Left renal cortex interstitium (tissue), 4 donors: ENCODE results near the gene RPL7A. TPM values are rescaled to one million over a fixed set of nuclear protein-coding genes. Genes with fewer than 3 reads are reported as not detected.
"Not testable (repeated sequence)": the region's sequence is repeated elsewhere in the genome, so short reads cannot be mapped to it uniquely, and the experiment has no call there.

Source experiments
- DNase-seq, 4 donors: peaks; one replicate each; pipeline ENCODE4 v3.0.0-alpha.2; 2013; ENCODE audit warnings: low read depth in 4 of 4, low spot score in 2 of 4, missing footprints in 1 of 4
- polyA plus RNA-seq, 4 donors: library from polyadenylated mRNA; unstranded; fragments of 120-200 nt; gene quantifications; one replicate each; pipeline ENCODE4 v1.2.1, GENCODE V29; 2013; ENCODE audit not compliant: insufficient read length in 4 of 4

Gene RPL7A
- polyA plus RNA-seq, 4 donors, result 2,281 to 2,842 (median 2,604) TPM

- no peak for DNase-seq
These were observed 36.8 kb downstream of the RPL7A start for GRCh38 chr9:133384736-133385321.

- no peak for DNase-seq
These were observed 37.4 kb downstream of the RPL7A start for GRCh38 chr9:133385452-133385851.

- DNase-seq, result no peak
These were observed 38.3 kb downstream of the RPL7A start for GRCh38 chr9:133386338-133386737.

GRCh38 chr9:133387680-133388079, 39.7 kb downstream of the RPL7A start:
- DNase-seq, result no peak

GRCh38 chr9:133389025-133389557, 41.1 kb downstream of the RPL7A start:
- no peak for DNase-seq

GRCh38 chr9:133389562-133389961, 41.5 kb downstream of the RPL7A start:
- DNase-seq, result no peak

- DNase-seq, result no peak
These were observed 42.7 kb downstream of the RPL7A start for GRCh38 chr9:133390713-133391112.

GRCh38 chr9:133391449-133391848, 43.4 kb downstream of the RPL7A start:
- not testable (repeated sequence) for DNase-seq

GRCh38 chr9:133392308-133392707, 44.3 kb downstream of the RPL7A start:
- not testable (repeated sequence) for DNase-seq

- DNase-seq, result no peak
These were observed 45.4 kb downstream of the RPL7A start for GRCh38 chr9:133393399-133393798.

- no peak for DNase-seq
These were observed 46.8 kb downstream of the RPL7A start for GRCh38 chr9:133394687-133395271.

GRCh38 chr9:133396952-133397351, 48.9 kb downstream of the RPL7A start:
- DNase-seq, result no peak

GRCh38 chr9:133397370-133397769, 49.4 kb downstream of the RPL7A start:
- DNase-seq, result no peak

- DNase-seq, result no peak
These were observed 49.9 kb downstream of the RPL7A start for GRCh38 chr9:133397895-133398294.

GRCh38 chr9:133400292-133400691, 52.3 kb downstream of the RPL7A start:
- no peak for DNase-seq

Other genes with a start within 250 kb of the RPL7A start
- 10 to 100 TPM; 32.2 to 47.1 (median 33.5) TPM for gene RALGDS, start 227.0 kb upstream of the RPL7A start, polyA plus RNA-seq
- 1 to 10 TPM; 1.9 to 3.1 (median 2.8) TPM for gene GBGT1, start 184.3 kb upstream of the RPL7A start, polyA plus RNA-seq
- gene OBP2B, start 139.0 kb upstream of the RPL7A start, polyA plus RNA-seq, result under 1 TPM in 3 of 4 donors, not detected in 1; 0.17 to 0.28 (median 0.22) TPM
- gene ABO, start 73.0 kb upstream of the RPL7A start, polyA plus RNA-seq, result 10 to 100 TPM; 13.2 to 32.8 (median 18.4) TPM
- 10 to 100 TPM; 27.2 to 38.2 (median 32.2) TPM for gene SURF6, start 12.0 kb upstream of the RPL7A start, polyA plus RNA-seq
- gene MED22, start 87 bp upstream of the RPL7A start, polyA plus RNA-seq, result 10 to 100 TPM; 25.7 to 34.8 (median 30.6) TPM
- 10 to 100 TPM; 34.5 to 46.9 (median 43.5) TPM for gene SURF1, start 8.3 kb downstream of the RPL7A start, polyA plus RNA-seq
- 10 to 100 TPM; 21.6 to 28.6 (median 24.5) TPM for gene SURF2, start 8.3 kb downstream of the RPL7A start, polyA plus RNA-seq
- 100 to 1,000 TPM; 161 to 180 (median 171) TPM for gene SURF4, start 27.8 kb downstream of the RPL7A start, polyA plus RNA-seq
- 1 to 10 TPM; 3.1 to 6.4 (median 4.8) TPM for gene STKLD1, start 28.1 kb downstream of the RPL7A start, polyA plus RNA-seq
- 10 to 100 TPM; 27.7 to 33.4 (median 32.5) TPM for gene REXO4, start 69.8 kb downstream of the RPL7A start, polyA plus RNA-seq
- 10 to 100 TPM in 2 of 4 donors, 1 to 10 TPM in 2; 6.1 to 14.4 (median 11.7) TPM for gene ADAMTS13, start 74.1 kb downstream of the RPL7A start, polyA plus RNA-seq
- gene CACFD1, start 111.8 kb downstream of the RPL7A start, polyA plus RNA-seq, result 10 to 100 TPM; 24.9 to 40.7 (median 33.4) TPM
- 1 to 10 TPM in 3 of 4 donors, under 1 TPM in 1; 0.93 to 1.7 (median 1.7) TPM for gene SLC2A6, start 130.9 kb downstream of the RPL7A start, polyA plus RNA-seq
- gene MYMK, start 176.7 kb downstream of the RPL7A start, polyA plus RNA-seq, result not detected
- gene ADAMTSL2, start 186.5 kb downstream of the RPL7A start, polyA plus RNA-seq, result 1 to 10 TPM; 1.5 to 2.8 (median 2.2) TPM